HepG2 (cell line): ENCODE results near the gene RPL34. TPM values are rescaled to one million over a fixed set of nuclear protein-coding genes. Genes with fewer than 3 reads are reported as not detected.

Experiments used
- CBFB ChIP-seq: sonication (generic); formaldehyde crosslinking; IDR thresholded peaks from 2 replicates; pipeline ENCODE4 v1.4.0; 2020; ENCODE audit warnings: missing genetic modification reagents
- ELF1 ChIP-seq: sonication (generic); formaldehyde crosslinking; IDR thresholded peaks from 2 replicates; pipeline ENCODE4 v1.4.0; 2020; ENCODE audit warnings: missing genetic modification reagents
- KAT7 ChIP-seq: IDR thresholded peaks from 2 replicates; pipeline ENCODE4 v1.6.1; 2018; ENCODE audit warnings: borderline replicate concordance, missing compliant biosample characterization
- RFX5 ChIP-seq: IDR thresholded peaks from 2 replicates; pipeline ENCODE4 v1.6.1; 2011; ENCODE audit warnings: low read depth, low read length, improper control_type of control experiment
- SRSF9 ChIP-seq: fragments of 200-400 bp; formaldehyde crosslinking; IDR thresholded peaks from 2 replicates; pipeline ENCODE4 v1.6.1; 2018; ENCODE audit warnings: borderline replicate concordance, mild to moderate bottlenecking, low read depth, low read length; ENCODE audit not compliant: insufficient read depth, poor library complexity, severe bottlenecking
- ZNF234 ChIP-seq: sonication (generic); formaldehyde crosslinking; conservative IDR thresholded peaks from 2 replicates; pipeline ENCODE4 v1.5.1; 2020; ENCODE audit warnings: mild to moderate bottlenecking, missing genetic modification reagents
- ZNF33B ChIP-seq: sonication (generic); formaldehyde crosslinking; IDR thresholded peaks from 2 replicates; pipeline ENCODE4 v1.5.1; 2020; ENCODE audit warnings: mild to moderate bottlenecking, missing genetic modification reagents
- ZNF430 ChIP-seq: sonication (generic); formaldehyde crosslinking; IDR thresholded peaks from 2 replicates; pipeline ENCODE4 v1.9.0; 2021; ENCODE audit warnings: mild to moderate bottlenecking, missing genetic modification reagents
- ZNF703 ChIP-seq: sonication (generic); formaldehyde crosslinking; IDR thresholded peaks from 2 replicates; pipeline ENCODE4 v1.5.1; 2020; ENCODE audit warnings: missing genetic modification reagents, mild to moderate bottlenecking, moderate library complexity, borderline replicate concordance
- ZNF720 ChIP-seq: sonication (generic); formaldehyde crosslinking; IDR thresholded peaks from 2 replicates; pipeline ENCODE4 v1.4.0; 2020; ENCODE audit warnings: missing genetic modification reagents
- ZNF790 ChIP-seq: sonication (generic); formaldehyde crosslinking; IDR thresholded peaks from 2 replicates; pipeline ENCODE4 v1.8.0; 2022; ENCODE audit warnings: missing genetic modification reagents, mild to moderate bottlenecking, borderline replicate concordance
- ZNF792 ChIP-seq: IDR thresholded peaks from 2 replicates; pipeline ENCODE4 v1.6.1; 2016
- polyA plus RNA-seq, 8 experiments: library from polyadenylated mRNA; depleted of rRNA in 3 of 8; stranded (reverse) in 7 of 8; unstranded in 1 of 8; fragments of >200 nt; fragmentation: Illumina TruSeq in 4 of 8; extraction: Trizol in 4 of 8; gene quantifications; 2 replicates each; pipeline versions ENCODE4 v1.2.1 to v1.2.3, GENCODE V29; 2011 to 2016; ENCODE audit warnings: low read depth in 4 of 8, missing spikeins in 1 of 8, mixed read lengths in 1 of 8; ENCODE audit not compliant: insufficient read depth in 1 of 8
- total RNA-seq, 5 experiments: library from RNA; depleted of rRNA; stranded (reverse); fragments of >200 nt; fragmentation: Illumina TruSeq; extraction: Trizol; gene quantifications; 2 replicates each; pipeline ENCODE4 v1.2.3, GENCODE V29; 2016; ENCODE audit warnings: low read depth in 1 of 5
- TF ChIP-seq, protein P1 (sequence below): sonication (generic); formaldehyde crosslinking; IDR thresholded peaks from 2 replicates; pipeline ENCODE4 v1.5.0; 2020; ENCODE audit warnings: mild to moderate bottlenecking, missing genetic modification reagents
- TF ChIP-seq, protein P2 (sequence below): sonication (generic); formaldehyde crosslinking; IDR thresholded peaks from 2 replicates; pipeline ENCODE4 v1.5.1; 2020; ENCODE audit warnings: missing genetic modification reagents, mild to moderate bottlenecking, borderline replicate concordance
- TF ChIP-seq, protein P3 (sequence below): sonication (generic); formaldehyde crosslinking; IDR thresholded peaks from 2 replicates; pipeline ENCODE4 v1.4.0; 2020; ENCODE audit warnings: missing genetic modification reagents
- TF ChIP-seq, protein P4 (sequence below): sonication (generic); formaldehyde crosslinking; conservative IDR thresholded peaks from 2 replicates; pipeline ENCODE4 v1.8.0; 2022; ENCODE audit warnings: mild to moderate bottlenecking, moderate library complexity, missing genetic modification reagents

Gene RPL34
- total and polyA plus RNA-seq, 2 of the 13 experiments (the other 11 are each of a cell fraction or from before 2014, with no cell fraction given): 2,235 to 3,985 TPM

DNA sequence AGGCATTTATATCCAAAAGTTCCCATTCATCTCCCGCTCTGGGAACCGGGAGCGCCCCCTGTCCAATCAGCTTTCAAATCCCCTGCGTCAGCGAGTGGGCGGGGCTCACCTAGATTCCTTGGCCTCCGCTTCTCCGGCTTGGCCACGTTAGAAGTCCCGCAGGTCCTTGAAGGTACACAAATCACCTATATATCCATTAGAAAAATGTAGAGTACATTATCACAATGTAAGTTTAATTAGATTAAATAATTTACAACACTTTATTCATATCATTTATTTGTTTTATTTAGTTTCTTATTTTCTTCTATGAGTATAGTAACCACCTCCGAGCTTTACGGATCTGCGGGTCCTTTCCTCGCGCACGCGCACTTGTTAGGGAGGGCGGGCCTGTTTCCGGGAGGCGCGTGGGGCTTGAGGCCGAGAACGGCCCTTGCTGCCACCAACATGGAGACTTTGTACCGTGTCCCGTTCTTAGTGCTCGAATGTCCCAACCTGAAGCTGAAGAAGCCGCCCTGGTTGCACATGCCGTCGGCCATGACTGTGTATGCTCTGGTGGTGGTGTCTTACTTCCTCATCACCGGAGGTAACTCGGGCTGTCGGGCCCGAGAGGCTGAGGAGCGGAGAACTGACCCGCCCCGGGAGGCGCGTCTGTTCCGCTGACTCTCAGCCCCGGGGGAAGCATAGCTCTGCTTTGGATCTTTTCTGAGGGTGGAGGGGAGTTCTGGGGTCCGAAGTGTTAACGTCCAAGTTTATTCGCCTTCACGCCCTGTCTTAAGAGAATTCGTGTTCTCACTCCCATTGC, 30.0 kb downstream of the RPL34 start, which contains the start of gene OSTC (continued):
- TF ChIP-seq, protein P1, sequence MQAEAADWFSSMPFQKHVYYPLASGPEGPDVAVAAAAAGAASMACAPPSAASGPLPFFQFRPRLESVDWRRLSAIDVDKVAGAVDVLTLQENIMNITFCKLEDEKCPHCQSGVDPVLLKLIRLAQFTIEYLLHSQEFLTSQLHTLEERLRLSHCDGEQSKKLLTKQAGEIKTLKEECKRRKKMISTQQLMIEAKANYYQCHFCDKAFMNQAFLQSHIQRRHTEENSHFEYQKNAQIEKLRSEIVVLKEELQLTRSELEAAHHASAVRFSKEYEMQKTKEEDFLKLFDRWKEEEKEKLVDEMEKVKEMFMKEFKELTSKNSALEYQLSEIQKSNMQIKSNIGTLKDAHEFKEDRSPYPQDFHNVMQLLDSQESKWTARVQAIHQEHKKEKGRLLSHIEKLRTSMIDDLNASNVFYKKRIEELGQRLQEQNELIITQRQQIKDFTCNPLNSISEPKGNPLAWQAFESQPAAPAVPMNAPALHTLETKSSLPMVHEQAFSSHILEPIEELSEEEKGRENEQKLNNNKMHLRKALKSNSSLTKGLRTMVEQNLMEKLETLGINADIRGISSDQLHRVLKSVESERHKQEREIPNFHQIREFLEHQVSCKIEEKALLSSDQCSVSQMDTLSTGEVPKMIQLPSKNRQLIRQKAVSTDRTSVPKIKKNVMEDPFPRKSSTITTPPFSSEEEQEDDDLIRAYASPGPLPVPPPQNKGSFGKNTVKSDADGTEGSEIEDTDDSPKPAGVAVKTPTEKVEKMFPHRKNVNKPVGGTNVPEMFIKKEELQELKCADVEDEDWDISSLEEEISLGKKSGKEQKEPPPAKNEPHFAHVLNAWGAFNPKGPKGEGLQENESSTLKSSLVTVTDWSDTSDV (CRISPR knock-in tag): no peak
- TF ChIP-seq ELF1 (CRISPR knock-in tag) (peak; percentile 84), KAT7 (0 out of 2 replicates have a peak, but pooled peaks have one; percentile 45), ZNF790 (CRISPR knock-in tag) (no peak), ZNF792 (CRISPR knock-in tag) (peak; percentile 47; the same call in 1 of the 2 replicates), ZNF430 (CRISPR knock-in tag) (no peak), RFX5 (no peak), ZNF234 (no peak), ZNF33B (CRISPR knock-in tag) (no peak), ZNF720 (no peak), SRSF9 (no peak), CBFB (CRISPR knock-in tag) (no peak), ZNF703 (CRISPR knock-in tag) (no peak)
- TF ChIP-seq, protein P2, sequence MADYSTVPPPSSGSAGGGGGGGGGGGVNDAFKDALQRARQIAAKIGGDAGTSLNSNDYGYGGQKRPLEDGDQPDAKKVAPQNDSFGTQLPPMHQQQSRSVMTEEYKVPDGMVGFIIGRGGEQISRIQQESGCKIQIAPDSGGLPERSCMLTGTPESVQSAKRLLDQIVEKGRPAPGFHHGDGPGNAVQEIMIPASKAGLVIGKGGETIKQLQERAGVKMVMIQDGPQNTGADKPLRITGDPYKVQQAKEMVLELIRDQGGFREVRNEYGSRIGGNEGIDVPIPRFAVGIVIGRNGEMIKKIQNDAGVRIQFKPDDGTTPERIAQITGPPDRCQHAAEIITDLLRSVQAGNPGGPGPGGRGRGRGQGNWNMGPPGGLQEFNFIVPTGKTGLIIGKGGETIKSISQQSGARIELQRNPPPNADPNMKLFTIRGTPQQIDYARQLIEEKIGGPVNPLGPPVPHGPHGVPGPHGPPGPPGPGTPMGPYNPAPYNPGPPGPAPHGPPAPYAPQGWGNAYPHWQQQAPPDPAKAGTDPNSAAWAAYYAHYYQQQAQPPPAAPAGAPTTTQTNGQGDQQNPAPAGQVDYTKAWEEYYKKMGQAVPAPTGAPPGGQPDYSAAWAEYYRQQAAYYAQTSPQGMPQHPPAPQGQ (CRISPR knock-in tag): no peak
- TF ChIP-seq, protein P3, sequence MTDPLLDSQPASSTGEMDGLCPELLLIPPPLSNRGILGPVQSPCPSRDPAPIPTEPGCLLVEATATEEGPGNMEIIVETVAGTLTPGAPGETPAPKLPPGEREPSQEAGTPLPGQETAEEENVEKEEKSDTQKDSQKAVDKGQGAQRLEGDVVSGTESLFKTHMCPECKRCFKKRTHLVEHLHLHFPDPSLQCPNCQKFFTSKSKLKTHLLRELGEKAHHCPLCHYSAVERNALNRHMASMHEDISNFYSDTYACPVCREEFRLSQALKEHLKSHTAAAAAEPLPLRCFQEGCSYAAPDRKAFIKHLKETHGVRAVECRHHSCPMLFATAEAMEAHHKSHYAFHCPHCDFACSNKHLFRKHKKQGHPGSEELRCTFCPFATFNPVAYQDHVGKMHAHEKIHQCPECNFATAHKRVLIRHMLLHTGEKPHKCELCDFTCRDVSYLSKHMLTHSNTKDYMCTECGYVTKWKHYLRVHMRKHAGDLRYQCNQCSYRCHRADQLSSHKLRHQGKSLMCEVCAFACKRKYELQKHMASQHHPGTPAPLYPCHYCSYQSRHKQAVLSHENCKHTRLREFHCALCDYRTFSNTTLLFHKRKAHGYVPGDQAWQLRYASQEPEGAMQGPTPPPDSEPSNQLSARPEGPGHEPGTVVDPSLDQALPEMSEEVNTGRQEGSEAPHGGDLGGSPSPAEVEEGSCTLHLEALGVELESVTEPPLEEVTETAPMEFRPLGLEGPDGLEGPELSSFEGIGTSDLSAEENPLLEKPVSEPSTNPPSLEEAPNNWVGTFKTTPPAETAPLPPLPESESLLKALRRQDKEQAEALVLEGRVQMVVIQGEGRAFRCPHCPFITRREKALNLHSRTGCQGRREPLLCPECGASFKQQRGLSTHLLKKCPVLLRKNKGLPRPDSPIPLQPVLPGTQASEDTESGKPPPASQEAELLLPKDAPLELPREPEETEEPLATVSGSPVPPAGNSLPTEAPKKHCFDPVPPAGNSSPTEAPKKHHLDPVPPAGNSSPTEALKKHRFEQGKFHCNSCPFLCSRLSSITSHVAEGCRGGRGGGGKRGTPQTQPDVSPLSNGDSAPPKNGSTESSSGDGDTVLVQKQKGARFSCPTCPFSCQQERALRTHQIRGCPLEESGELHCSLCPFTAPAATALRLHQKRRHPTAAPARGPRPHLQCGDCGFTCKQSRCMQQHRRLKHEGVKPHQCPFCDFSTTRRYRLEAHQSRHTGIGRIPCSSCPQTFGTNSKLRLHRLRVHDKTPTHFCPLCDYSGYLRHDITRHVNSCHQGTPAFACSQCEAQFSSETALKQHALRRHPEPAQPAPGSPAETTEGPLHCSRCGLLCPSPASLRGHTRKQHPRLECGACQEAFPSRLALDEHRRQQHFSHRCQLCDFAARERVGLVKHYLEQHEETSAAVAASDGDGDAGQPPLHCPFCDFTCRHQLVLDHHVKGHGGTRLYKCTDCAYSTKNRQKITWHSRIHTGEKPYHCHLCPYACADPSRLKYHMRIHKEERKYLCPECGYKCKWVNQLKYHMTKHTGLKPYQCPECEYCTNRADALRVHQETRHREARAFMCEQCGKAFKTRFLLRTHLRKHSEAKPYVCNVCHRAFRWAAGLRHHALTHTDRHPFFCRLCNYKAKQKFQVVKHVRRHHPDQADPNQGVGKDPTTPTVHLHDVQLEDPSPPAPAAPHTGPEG (CRISPR knock-in tag): no peak; the same call in 1 of the 2 replicates
- TF ChIP-seq, protein P4, sequence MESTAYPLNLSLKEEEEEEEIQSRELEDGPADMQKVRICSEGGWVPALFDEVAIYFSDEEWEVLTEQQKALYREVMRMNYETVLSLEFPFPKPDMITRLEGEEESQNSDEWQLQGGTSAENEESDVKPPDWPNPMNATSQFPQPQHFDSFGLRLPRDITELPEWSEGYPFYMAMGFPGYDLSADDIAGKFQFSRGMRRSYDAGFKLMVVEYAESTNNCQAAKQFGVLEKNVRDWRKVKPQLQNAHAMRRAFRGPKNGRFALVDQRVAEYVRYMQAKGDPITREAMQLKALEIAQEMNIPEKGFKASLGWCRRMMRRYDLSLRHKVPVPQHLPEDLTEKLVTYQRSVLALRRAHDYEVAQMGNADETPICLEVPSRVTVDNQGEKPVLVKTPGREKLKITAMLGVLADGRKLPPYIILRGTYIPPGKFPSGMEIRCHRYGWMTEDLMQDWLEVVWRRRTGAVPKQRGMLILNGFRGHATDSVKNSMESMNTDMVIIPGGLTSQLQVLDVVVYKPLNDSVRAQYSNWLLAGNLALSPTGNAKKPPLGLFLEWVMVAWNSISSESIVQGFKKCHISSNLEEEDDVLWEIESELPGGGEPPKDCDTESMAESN (CRISPR knock-in tag): no peak; the same call in 1 of the 2 replicates
